Measurements from ENCODE around the gene TNS2.

DNA sequence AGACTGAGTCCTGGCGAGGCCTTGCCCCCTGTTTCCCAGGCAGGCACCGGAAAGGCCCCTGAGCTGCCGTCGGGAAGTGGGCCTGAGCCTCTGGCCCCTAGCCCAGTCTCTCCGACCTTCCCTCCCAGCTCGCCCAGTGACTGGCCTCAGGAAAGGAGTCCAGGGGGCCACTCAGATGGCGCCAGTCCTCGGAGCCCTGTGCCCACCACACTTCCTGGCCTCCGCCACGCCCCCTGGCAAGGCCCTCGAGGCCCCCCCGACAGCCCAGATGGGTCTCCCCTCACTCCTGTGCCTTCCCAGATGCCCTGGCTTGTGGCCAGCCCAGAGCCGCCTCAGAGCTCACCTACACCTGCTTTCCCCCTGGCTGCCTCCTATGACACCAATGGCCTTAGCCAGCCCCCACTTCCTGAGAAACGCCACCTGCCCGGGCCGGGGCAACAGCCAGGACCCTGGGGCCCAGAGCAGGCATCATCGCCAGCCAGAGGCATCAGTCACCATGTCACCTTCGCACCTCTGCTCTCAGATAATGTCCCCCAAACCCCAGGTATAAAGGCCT lies 10.9 kb downstream of the TNS2 start:
- TF ChIP-seq KLF13 (tag; IDR thresholded peaks at IDR 0.05; ENCODE audit: borderline replicate concordance, low read depth) (no peak), EP300 (IDR thresholded peaks at IDR 0.05; ENCODE audit: low read length) (no peak), ZBTB8A (IDR thresholded peaks at IDR 0.05; ENCODE audit: partially characterized antibody) (no peak), SP1 (CRISPR knock-in tag; IDR thresholded peaks at IDR 0.05) (no peak), MYC (IDR thresholded peaks at IDR 0.05; ENCODE audit: low read depth, low read length) (no peak), MYC (CRISPR knock-in tag; IDR thresholded peaks at IDR 0.05; ENCODE audit: borderline replicate concordance, low read depth) (no peak)
- TF ChIP-seq, protein P1, sequence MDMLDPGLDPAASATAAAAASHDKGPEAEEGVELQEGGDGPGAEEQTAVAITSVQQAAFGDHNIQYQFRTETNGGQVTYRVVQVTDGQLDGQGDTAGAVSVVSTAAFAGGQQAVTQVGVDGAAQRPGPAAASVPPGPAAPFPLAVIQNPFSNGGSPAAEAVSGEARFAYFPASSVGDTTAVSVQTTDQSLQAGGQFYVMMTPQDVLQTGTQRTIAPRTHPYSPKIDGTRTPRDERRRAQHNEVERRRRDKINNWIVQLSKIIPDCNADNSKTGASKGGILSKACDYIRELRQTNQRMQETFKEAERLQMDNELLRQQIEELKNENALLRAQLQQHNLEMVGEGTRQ (CRISPR knock-in tag; IDR thresholded peaks at IDR 0.05) = no peak
